ACC112 (cell line): ENCODE data around the gene PAPOLA.
A peak's percentile ranks its signal among the peaks of the same experiment; 100 is the strongest.

Source experiments
- H2AFZ ChIP-seq: fragments of 200-600 bp; sonication (generic); one replicate; pipeline ENCODE4 v1.6.0; 2017; ENCODE audit warnings: antibody characterized with exemption, low read length; ENCODE audit not compliant: unreplicated experiment
- H3K27ac ChIP-seq: fragments of 200-600 bp; sonication (generic); 2 replicates; pipeline ENCODE4 v1.5.1; 2014; ENCODE audit warnings: low read depth, mild to moderate bottlenecking, antibody characterized with exemption, low read length, moderate library complexity
- H3K27me3 ChIP-seq: fragments of 200-600 bp; sonication (generic); 2 replicates; pipeline ENCODE4 v1.6.1; 2014; ENCODE audit warnings: mild to moderate bottlenecking, antibody characterized with exemption, low read length, moderate library complexity, mixed read lengths; ENCODE audit not compliant: insufficient read depth
- H3K36me3 ChIP-seq: fragments of 200-600 bp; sonication (generic); 2 replicates; pipeline ENCODE4 v1.6.1; 2016; ENCODE audit warnings: mild to moderate bottlenecking, antibody characterized with exemption, low read length, moderate library complexity, mixed read lengths; ENCODE audit not compliant: insufficient read depth
- H3K4me1 ChIP-seq: fragments of 200-600 bp; sonication (generic); one replicate; pipeline ENCODE4 v1.6.1; 2016; ENCODE audit warnings: low read length, mixed read lengths; ENCODE audit not compliant: insufficient read depth, unreplicated experiment, control insufficient read depth
- H3K4me3 ChIP-seq: fragments of 200-600 bp; sonication (generic); 2 replicates; pipeline ENCODE4 v1.5.1; 2014; ENCODE audit warnings: mild to moderate bottlenecking, low read depth, low read length
- H3K79me2 ChIP-seq: fragments of 200-600 bp; sonication (generic); one replicate; pipeline ENCODE4 v1.6.0; 2016; ENCODE audit warnings: low read length; ENCODE audit not compliant: control insufficient read depth, unreplicated experiment, insufficient read depth

The PAPOLA gene

DNA sequence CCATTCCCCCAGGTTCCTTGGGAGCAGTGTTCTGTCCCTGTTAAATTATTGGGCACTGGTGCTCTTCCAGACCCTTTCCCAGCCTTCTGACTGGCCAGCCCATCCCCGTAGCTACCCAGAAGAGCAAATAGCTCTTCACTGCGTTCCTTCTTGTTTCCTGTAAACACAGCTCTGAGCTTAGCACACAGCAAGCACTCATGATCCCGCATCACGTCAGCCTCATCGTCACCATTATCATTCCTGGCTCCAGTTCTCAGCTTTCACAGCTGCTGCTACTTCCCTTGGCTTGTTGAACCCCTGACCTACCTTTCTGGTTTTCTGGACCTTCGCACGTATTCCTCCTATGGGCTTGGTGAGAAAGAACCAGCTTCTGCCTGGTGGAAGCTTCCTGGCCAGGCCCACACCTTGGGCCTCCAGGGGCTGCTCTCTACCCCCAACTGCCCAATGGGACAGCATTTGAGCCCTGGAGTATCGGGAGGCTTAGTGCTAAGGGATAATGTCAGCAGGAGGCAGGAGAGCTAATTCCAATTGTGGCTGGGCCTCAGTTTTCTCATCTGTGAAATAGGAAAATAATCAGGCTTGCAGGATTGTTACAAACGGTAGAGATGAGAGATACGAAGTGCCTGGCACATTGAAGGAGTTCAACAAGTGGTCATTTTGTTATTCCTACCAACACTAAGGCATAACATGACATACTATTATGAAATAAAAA is 22.6 kb upstream of the PAPOLA start:
- no peaks in the 10 kb centered on the region for H3K36me3 ChIP-seq
- H3K27me3 ChIP-seq, result peaks cover 47% of the 10 kb centered on the region
- no peaks in the 10 kb centered on the region for H3K79me2 ChIP-seq
- no peak overlapping the region for H3K27ac ChIP-seq
- no peak overlapping the region for H2AFZ ChIP-seq
- no peak overlapping the region for H3K4me3 ChIP-seq
- H3K4me1 ChIP-seq, result no peaks in the 10 kb centered on the region

DNA sequence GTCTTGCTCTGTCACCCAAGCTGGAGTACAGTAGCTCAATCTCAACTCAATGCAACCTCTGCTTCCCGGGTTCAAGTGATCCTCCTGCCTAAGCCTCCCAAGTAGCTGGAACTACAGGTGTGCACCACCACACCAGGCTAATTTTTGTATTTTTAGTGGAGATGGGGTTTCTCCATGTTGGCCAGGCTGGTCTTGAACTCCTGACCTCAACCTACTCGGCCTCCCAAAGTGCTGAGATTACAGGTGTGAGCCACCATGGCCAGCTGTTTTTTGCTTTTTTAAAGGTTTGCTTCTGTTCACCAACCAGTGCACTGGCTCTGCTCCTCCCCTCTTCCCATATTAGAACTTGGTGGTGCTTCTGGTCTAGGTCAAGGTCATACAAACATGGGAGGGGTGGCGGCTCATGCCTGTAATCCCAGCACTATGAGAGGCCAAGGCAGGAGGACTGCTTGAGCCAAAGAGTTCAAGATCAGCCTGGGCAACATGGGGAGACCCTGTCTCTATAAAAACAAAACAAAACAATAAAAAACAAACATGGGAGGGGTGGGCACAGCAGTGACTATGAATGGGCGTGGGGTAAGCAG is 20.4 kb upstream of the PAPOLA start:
- Histone ChIP-seq H2AFZ (no peak overlapping the region), H3K4me3 (no peak overlapping the region), H3K36me3 (no peaks in the 10 kb centered on the region), H3K4me1 (no peaks in the 10 kb centered on the region), H3K27ac (no peak overlapping the region), H3K27me3 (peaks cover 49% of the 10 kb centered on the region), H3K79me2 (no peaks in the 10 kb centered on the region)

DNA sequence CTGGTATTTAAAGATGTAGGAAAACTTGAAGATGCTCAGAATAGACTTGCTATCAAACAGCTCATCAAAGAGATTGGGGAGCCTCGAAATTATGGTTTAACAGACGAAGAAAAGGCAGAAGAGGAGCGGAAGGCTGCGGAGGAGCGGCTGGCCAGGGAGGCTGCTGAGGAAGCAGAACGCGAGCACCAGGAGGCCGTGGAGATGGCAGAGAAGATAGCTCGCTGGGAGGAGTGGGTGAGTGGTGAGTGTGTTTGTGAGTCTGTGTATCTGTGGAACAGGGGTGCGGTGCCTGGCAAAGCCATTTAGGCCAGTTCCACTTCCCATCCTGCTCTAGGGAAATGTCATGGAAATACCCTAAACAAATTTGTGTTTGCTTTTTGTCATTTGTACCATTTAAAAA is 19.2 kb upstream of the PAPOLA start:
- no peak overlapping the region for H3K4me3 ChIP-seq
- no peaks in the 10 kb centered on the region for H3K4me1 ChIP-seq
- peaks cover 40% of the 10 kb centered on the region; the same call in 1 of the 2 replicates for H3K27me3 ChIP-seq
- H3K36me3 ChIP-seq, result no peaks in the 10 kb centered on the region
- H2AFZ ChIP-seq, result no peak overlapping the region
- H3K79me2 ChIP-seq, result no peaks in the 10 kb centered on the region
- no peak overlapping the region for H3K27ac ChIP-seq

DNA sequence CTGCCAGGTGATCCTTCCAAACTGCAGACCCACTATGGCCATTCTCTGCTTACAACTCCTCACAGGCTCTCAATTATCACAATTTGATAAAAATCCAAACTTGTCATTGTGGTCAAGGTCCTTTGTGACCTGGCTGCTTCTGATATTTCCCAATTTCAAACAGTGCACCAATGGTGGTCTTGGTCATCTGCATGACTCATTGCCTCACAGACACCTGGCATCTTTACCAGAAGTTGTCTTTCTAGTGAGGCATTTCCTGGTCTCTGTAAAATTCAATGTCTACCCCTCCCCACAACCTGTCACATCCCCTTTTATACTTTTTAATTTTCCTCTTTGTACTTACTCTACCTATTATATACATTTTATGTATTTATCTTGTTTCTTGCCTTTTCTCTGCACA is 17.8 kb upstream of the PAPOLA start:
- no peak overlapping the region for H3K27ac ChIP-seq
- H3K36me3 ChIP-seq, result no peaks in the 10 kb centered on the region
- H3K4me3 ChIP-seq, result no peak overlapping the region
- H2AFZ ChIP-seq, result no peak overlapping the region
- peaks cover 47% of the 10 kb centered on the region for H3K27me3 ChIP-seq
- H3K79me2 ChIP-seq, result no peaks in the 10 kb centered on the region
- no peaks in the 10 kb centered on the region for H3K4me1 ChIP-seq

DNA sequence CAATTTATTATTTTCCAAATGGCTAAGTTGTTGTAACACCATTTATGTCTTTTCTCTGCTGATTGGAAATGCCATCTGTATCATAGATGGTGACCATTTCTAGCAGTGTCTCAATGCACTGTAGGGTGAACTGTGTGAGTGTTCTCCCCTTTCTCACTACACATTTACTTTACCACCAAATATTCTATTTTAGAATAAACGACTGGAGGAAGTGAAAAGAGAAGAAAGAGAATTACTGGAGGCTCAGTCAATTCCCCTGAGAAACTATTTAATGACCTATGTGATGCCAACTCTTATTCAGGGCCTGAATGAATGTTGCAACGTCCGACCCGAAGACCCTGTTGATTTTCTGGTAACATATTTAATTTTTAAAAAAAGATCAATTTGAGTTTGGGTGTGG is 15.5 kb upstream of the PAPOLA start:
- peaks cover 50% of the 10 kb centered on the region for H3K27me3 ChIP-seq
- no peak overlapping the region for H2AFZ ChIP-seq
- H3K79me2 ChIP-seq, result no peaks in the 10 kb centered on the region
- H3K4me1 ChIP-seq, result no peaks in the 10 kb centered on the region
- no peak overlapping the region for H3K4me3 ChIP-seq
- no peaks in the 10 kb centered on the region for H3K36me3 ChIP-seq
- H3K27ac ChIP-seq, result no peak overlapping the region

DNA sequence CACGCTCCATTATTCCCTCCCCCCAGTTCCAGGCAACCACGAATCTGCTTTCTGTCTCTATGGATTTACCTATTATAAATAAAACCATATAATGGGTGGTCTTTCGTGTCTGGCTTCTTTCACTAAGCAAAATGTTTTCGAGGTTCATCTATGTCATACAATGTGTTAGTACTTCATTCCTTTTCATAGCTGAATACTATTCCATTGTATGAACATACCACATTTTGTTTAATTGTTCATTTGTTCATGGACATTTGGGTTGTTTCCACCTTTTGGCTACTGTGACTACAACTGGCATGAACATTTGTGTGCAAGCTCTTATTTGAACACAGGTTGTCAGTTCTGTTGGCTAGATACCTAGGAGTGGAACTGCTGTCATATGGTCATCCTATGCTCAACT is 12.9 kb upstream of the PAPOLA start:
- H3K27ac ChIP-seq, result no peak overlapping the region
- H3K4me3 ChIP-seq, result no peak overlapping the region
- H3K27me3 ChIP-seq, result peaks cover 41% of the 10 kb centered on the region
- no peak overlapping the region for H2AFZ ChIP-seq
- H3K4me1 ChIP-seq, result no peaks in the 10 kb centered on the region
- H3K36me3 ChIP-seq, result no peaks in the 10 kb centered on the region
- H3K79me2 ChIP-seq, result no peaks in the 10 kb centered on the region

DNA sequence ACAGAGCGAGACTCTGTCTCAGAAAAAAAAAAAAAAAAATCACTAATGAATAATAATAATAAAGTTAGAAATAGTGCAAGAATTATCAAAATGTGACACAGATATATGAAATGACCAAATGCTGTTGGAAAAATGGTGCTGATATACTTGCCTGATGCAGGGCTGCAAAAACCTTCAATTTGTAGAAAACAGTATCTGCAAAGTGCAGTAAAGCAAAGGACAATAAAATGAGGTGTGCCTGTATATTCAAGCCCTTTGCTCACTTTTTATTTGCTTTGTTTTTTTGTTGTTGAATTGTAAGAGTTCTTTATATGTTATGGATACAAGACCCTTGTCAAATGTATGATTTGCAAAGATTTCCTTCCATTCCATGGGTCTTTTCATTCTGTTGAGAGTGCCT is 9.0 kb upstream of the PAPOLA start:
- no peaks in the 10 kb centered on the region for H3K36me3 ChIP-seq
- H3K4me1 ChIP-seq, result no peaks in the 10 kb centered on the region
- no peak overlapping the region for H3K4me3 ChIP-seq
- no peaks in the 10 kb centered on the region for H3K79me2 ChIP-seq
- no peak overlapping the region for H2AFZ ChIP-seq
- no peak overlapping the region for H3K27ac ChIP-seq
- peaks cover 37% of the 10 kb centered on the region for H3K27me3 ChIP-seq

DNA sequence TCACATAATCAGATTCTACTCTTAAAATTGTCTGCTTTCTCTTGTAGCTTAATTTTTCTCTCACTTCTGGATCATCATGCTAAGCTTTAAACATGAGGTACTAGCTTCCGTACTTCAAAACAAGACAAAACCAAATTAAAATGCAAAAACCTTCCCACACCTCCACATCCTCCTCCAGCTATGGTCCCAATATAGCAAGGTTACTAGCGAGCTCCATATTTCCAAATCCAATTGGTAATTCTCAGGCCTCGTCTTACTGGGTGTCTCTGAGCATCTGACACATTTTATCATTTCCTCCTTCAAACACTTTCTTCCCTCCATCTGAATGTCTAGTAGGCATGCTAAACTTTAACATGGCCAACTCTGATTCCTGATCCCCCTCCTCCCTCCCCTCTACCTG is 7.9 kb upstream of the PAPOLA start:
- H3K36me3 ChIP-seq, result no peaks in the 10 kb centered on the region
- no peaks in the 10 kb centered on the region for H3K79me2 ChIP-seq
- no peak overlapping the region for H3K4me3 ChIP-seq
- H3K4me1 ChIP-seq, result no peaks in the 10 kb centered on the region
- H2AFZ ChIP-seq, result no peak overlapping the region
- peaks cover 26% of the 10 kb centered on the region for H3K27me3 ChIP-seq
- no peak overlapping the region for H3K27ac ChIP-seq

DNA sequence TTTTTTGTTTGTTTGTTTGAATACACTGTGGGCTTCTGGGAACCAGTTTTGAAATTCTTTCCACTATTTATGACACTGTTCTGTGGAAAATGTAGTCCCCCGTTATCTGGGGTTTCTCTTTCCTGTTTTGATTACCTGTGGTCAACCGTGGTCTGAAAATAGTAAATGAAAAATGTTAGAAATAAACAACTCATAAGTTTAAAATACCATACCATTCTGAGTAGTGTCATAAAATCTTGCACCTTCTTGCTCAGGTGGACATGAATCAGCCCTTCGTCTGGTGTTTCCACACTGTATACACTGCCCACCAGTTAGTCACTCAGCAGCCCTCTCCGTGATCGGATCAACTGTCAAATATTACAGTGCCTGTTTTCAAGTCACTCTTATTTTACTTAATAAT is 5.1 kb upstream of the PAPOLA start:
- peaks cover 6% of the 10 kb centered on the region for H3K4me1 ChIP-seq
- no peak overlapping the region for H3K27ac ChIP-seq

DNA sequence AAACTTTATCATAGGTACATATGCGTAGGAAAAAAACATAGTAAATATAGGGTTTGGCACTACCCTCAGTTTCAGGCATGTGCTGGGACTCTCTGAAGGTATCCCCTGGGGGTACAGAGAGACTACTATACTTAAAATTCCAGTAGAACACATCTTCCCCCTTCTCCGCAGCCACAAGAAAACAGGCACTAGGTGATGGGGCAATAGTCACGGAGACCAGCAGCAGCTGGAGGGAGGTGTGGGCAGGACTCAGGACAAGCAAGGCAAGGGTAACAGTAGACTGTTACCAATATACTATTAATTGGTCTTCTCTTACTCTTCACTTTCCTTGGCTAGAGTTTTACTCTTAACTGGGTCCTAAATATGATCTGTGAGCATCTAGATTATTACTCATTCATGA is 4.6 kb upstream of the PAPOLA start:
- Histone ChIP-seq H3K79me2 (peaks cover 10% of the 10 kb centered on the region), H3K4me1 (peaks cover 6% of the 10 kb centered on the region), H3K27ac (no peak overlapping the region)

More for the DNA sequence above, 5.1 kb upstream of the PAPOLA start:
- peaks cover 6% of the 10 kb centered on the region for H3K79me2 ChIP-seq
- H3K4me3 ChIP-seq, result no peak overlapping the region
- H3K27me3 ChIP-seq, result peaks cover 15% of the 10 kb centered on the region
- H3K36me3 ChIP-seq, result no peaks in the 10 kb centered on the region
- no peak overlapping the region for H2AFZ ChIP-seq

DNA sequence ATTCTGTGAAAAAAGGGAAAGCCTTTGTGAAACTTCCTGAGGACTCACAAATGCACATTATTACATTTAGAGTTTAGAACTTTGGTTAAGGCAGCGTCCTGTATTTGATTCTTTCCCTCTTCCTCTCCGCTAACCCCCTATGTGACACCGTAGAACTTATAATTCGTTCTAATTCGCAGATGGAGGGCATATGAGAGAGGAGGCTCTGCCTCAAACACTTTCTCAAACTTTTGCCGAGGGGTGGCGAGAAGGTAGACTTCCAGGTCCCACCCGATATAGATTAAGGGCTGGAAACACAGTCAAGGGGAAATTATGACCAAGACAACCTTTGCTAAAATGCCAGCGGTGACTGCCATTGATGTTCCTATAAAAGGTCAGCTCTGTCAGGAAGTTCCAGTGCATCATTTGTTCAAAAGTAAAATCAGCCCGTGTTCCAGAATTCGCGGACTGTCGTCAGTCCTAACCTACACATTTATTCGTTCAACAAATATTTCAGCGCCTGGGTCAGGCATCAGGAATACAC is 904 bp upstream of the PAPOLA start:
- peak overlapping the region; percentile 81 for H3K27ac ChIP-seq
- H3K4me3 ChIP-seq, result peak overlapping the region; percentile 92
- H3K27me3 ChIP-seq, result no peaks in the 10 kb centered on the region
- peaks cover under 1% of the 10 kb centered on the region; the same call in 1 of the 2 replicates for H3K36me3 ChIP-seq
- peak overlapping the region; percentile 91 for H2AFZ ChIP-seq
- peaks cover 15% of the 10 kb centered on the region for H3K4me1 ChIP-seq
- H3K79me2 ChIP-seq, result peaks cover 47% of the 10 kb centered on the region

More for the DNA sequence above, 4.6 kb upstream of the PAPOLA start:
- no peaks in the 10 kb centered on the region for H3K36me3 ChIP-seq
- H3K4me3 ChIP-seq, result no peak overlapping the region
- peaks cover 12% of the 10 kb centered on the region for H3K27me3 ChIP-seq
- H2AFZ ChIP-seq, result no peak overlapping the region
